Measurements from ENCODE around the gene SLC18A2.
A peak's percentile ranks its signal among the peaks of the same experiment; 100 is the strongest.

DNA sequence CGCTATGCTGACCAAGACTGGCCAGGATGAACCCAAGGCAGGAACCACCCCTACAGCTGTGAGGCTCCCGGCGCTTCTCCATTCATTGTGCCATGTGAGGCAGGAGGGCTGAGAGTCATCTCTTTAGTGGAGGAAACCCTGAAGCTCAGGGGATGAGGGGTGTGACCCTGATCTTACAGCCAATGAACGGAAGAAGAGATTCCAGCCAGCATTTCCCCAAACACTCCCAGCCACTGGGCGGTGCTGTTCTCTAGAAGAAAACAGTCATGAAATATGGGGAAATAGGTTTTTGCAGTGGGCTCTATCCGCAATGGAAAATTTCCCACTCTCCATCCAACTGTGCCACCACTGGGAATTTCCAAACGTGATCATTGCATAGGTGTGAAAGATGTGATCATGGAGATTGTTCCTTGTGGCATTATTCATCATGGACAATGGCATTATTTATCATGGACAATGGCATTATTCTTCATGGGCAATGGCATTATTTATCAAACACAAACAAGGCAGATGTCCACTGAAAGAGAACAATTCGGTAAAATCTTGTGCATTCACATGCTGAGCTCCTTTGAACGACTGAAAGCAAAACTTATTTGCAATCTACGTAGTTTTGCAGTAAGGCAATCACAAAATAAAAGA, 14.0 kb upstream of the SLC18A2 start:
- TF ChIP-seq POLR2A (IDR thresholded peaks at IDR 0.05), result no peak
- TF ChIP-seq, protein P1, sequence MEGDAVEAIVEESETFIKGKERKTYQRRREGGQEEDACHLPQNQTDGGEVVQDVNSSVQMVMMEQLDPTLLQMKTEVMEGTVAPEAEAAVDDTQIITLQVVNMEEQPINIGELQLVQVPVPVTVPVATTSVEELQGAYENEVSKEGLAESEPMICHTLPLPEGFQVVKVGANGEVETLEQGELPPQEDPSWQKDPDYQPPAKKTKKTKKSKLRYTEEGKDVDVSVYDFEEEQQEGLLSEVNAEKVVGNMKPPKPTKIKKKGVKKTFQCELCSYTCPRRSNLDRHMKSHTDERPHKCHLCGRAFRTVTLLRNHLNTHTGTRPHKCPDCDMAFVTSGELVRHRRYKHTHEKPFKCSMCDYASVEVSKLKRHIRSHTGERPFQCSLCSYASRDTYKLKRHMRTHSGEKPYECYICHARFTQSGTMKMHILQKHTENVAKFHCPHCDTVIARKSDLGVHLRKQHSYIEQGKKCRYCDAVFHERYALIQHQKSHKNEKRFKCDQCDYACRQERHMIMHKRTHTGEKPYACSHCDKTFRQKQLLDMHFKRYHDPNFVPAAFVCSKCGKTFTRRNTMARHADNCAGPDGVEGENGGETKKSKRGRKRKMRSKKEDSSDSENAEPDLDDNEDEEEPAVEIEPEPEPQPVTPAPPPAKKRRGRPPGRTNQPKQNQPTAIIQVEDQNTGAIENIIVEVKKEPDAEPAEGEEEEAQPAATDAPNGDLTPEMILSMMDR (IDR thresholded peaks at IDR 0.05), result peak in 1 of 12 donors; percentile 12
